ENCODE results near the gene USP5. TPM values are rescaled to one million over a fixed set of nuclear protein-coding genes. Genes with fewer than 3 reads are reported as not detected.
"Not testable (repeated sequence)": the region's sequence is repeated elsewhere in the genome, so short reads cannot be mapped to it uniquely, and the experiment has no call there.

USP5 gene
- total and polyA plus RNA-seq, 2 donors (not counting 1 experiment from before 2014, with no cell fraction given): 35.1 to 59.7 TPM

GRCh38 chr12:6869049-6870021 is 17.4 kb downstream of the USP5 start:
- H3K27me3 Mint-ChIP-seq: no peaks in the 10 kb centered on the region
- Histone ChIP-seq H2AFZ (ENCODE audit: insufficient read depth, low read depth, low read length, poor library complexity, severe bottlenecking) (no peak overlapping the region), H4K20me1 (ENCODE audit: control insufficient read depth, insufficient read depth, low read length, poor library complexity, severe bottlenecking) (peaks cover 46% of the 10 kb centered on the region), H3K36me3 (replicated peaks in 1 of 2; ENCODE audit: control extremely low read depth in 1 of 2, control insufficient read depth in 1 of 2, extremely low read depth in 1 of 2, insufficient read depth in 2 of 2, low read length in 1 of 2) (peaks cover 0 to 27% of the 10 kb centered on the region in 2 experiments), H3K4me2 (replicated peaks; ENCODE audit: low read depth, low read length, poor library complexity, severe bottlenecking) (peak overlapping the region; percentile 97), H3K4me1 (ENCODE audit: control insufficient read depth in 2 of 2, insufficient read depth in 2 of 2, low read length in 2 of 2) (peaks cover 37 to 50% of the 10 kb centered on the region in 2 donors), H3K27ac (ENCODE audit: low read length in 2 of 2) (no peak overlapping the region), H3K9ac (ENCODE audit: low read length) (no peak overlapping the region), H3K9me3 (ENCODE audit: control extremely low read depth in 1 of 3, control insufficient read depth in 2 of 3, insufficient read depth in 1 of 3, low read length in 2 of 3) (no peaks in the 10 kb centered on the region), H3K79me2 (ENCODE audit: control insufficient read depth, insufficient read depth, low read length) (peaks cover 17% of the 10 kb centered on the region), H3K27me3 (replicated peaks in 1 of 4; ENCODE audit: control extremely low read depth in 1 of 4, control insufficient read depth in 3 of 4, insufficient read depth in 4 of 4, low read length in 3 of 4) (no peaks in the 10 kb centered on the region), H3K4me3 (ENCODE audit: control extremely low read depth in 1 of 5, extremely low read depth in 1 of 5, insufficient read depth in 1 of 5, low read depth in 2 of 5, low read length in 4 of 5) (no peak overlapping the region)
- ChIA-PET POLR2A (interaction anchor here (0.6 to 5.5 kb wide), 10 partner anchors 16 to 92 kb away, joined by 3 to 49 read pairs (median 3); partner anchors contain the start of genes C12orf57, CDCA3, RNU7-1 and USP5), CTCF (interaction anchor here (0.6 to 11.8 kb wide), 39 partner anchors 9 to 275 kb away, joined by 3 to 136 read pairs (median 5); partner anchors contain the start of genes C12orf57, C1R, C1RL and CDCA3)
- intact Hi-C loops (cut with micrococcal nuclease): loop anchor here (1.0 to 2.0 kb wide), 8 partner anchors 55 to 244 kb away; partner anchors contain the start of genes C12orf57, C1R, C1RL and LPCAT3
- ATAC-seq (ENCODE audit: low read depth): no peak
- peak overlapping the region; percentile 89 for H3K27ac Mint-ChIP-seq
- DNase-seq: peak; percentile 89
- H3K4me3 Mint-ChIP-seq: peak overlapping the region; percentile 89
- peaks cover 54% of the 10 kb centered on the region for H3K4me1 Mint-ChIP-seq
- no peaks in the 10 kb centered on the region for H3K9me3 Mint-ChIP-seq (ENCODE audit: insufficient read depth)
- WGBS (ENCODE audit: insufficient coverage): 44% methylated on average over 12 of the region's 12 CpGs
- TF ChIP-seq EZH2 (IDR thresholded peaks at IDR 0.05; ENCODE audit: borderline replicate concordance, insufficient read depth, low read depth, low read length, poor library complexity, severe bottlenecking) (no peak), CTCF (IDR thresholded peaks at IDR 0.05) (peak; percentile 94)

GRCh38 chr12:6870304-6870703 is 18.4 kb downstream of the USP5 start:
- H3K27ac ChIP-seq (ENCODE audit: low read length in 2 of 2); H3K4me3 ChIP-seq (ENCODE audit: control extremely low read depth in 1 of 5, extremely low read depth in 1 of 5, insufficient read depth in 1 of 5, low read depth in 2 of 5, low read length in 4 of 5); H3K27me3 ChIP-seq (replicated peaks in 1 of 4; ENCODE audit: control extremely low read depth in 1 of 4, control insufficient read depth in 3 of 4, insufficient read depth in 4 of 4, low read length in 3 of 4); H2AFZ ChIP-seq (ENCODE audit: insufficient read depth, low read depth, low read length, poor library complexity, severe bottlenecking); H3K9me3 Mint-ChIP-seq (ENCODE audit: insufficient read depth); ATAC-seq (ENCODE audit: low read depth); intact Hi-C loops (cut with micrococcal nuclease); H3K9me3 ChIP-seq (ENCODE audit: control extremely low read depth in 1 of 3, control insufficient read depth in 2 of 3, insufficient read depth in 1 of 3, low read length in 2 of 3); H3K9ac ChIP-seq (ENCODE audit: low read length); DNase-seq; H3K27me3 Mint-ChIP-seq; H3K4me2 ChIP-seq (replicated peaks; ENCODE audit: low read depth, low read length, poor library complexity, severe bottlenecking): not testable (repeated sequence)
- ChIA-PET POLR2A (interaction anchor here (0.6 to 1.1 kb wide), 5 partner anchors 18 to 94 kb away, joined by 3 to 8 read pairs (median 3); partner anchors contain the start of genes RNU7-1 and USP5), CTCF (interaction anchor here (0.8 to 11.8 kb wide), 11 partner anchors 11 to 274 kb away, joined by 3 to 136 read pairs (median 16); partner anchors contain the start of genes C1RL, CDCA3, MLF2 and USP5)
- Mint-ChIP-seq H3K4me1 (peaks cover 56% of the 10 kb centered on the region), H3K27ac (peak overlapping the region; percentile 46), H3K4me3 (peak overlapping the region; percentile 50)
- WGBS (ENCODE audit: insufficient coverage): no CpG with 5 or more reads among the region's 4 CpGs
- peaks cover 46% of the 10 kb centered on the region for H4K20me1 ChIP-seq (ENCODE audit: control insufficient read depth, insufficient read depth, low read length, poor library complexity, severe bottlenecking)
- H3K36me3 ChIP-seq (replicated peaks in 1 of 2; ENCODE audit: control extremely low read depth in 1 of 2, control insufficient read depth in 1 of 2, extremely low read depth in 1 of 2, insufficient read depth in 2 of 2, low read length in 1 of 2): peaks cover 0 to 21% of the 10 kb centered on the region in 2 experiments
- peaks cover 17% of the 10 kb centered on the region for H3K79me2 ChIP-seq (ENCODE audit: control insufficient read depth, insufficient read depth, low read length)
- peaks cover 37 to 50% of the 10 kb centered on the region in 2 donors for H3K4me1 ChIP-seq (ENCODE audit: control insufficient read depth in 2 of 2, insufficient read depth in 2 of 2, low read length in 2 of 2)

Measured in B cell (primary cell).